PC-3 (cell line): ENCODE measurements around the gene CRHR2. TPM values are rescaled to one million over a fixed set of nuclear protein-coding genes. Genes with fewer than 3 reads are reported as not detected.

Experiments used
- ATAC-seq: fragments of 200-7000 bp; cut with Tn5 transposase; 2 replicates; pipeline ENCODE4 v1.9.1; 2020; ENCODE audit warnings: mild to moderate bottlenecking, moderate library complexity
- BruUV-seq: library from RNA; stranded (reverse); fragments of 400-500 nt; replicated peaks from 2 replicates; lab custom pipeline; 2021; lab: Mats Ljungman, UMichigan
- CTCF ChIA-PET: fragments of 300-600 bp; sonication (Branson Sonifier 250); formaldehyde crosslinking; loops from one replicate; lab custom pipeline; 2022; ENCODE audit warnings: antibody characterized with exemption; lab: Charles Lee
- POLR2A ChIA-PET: fragments of 300-600 bp; sonication (Branson Sonifier 250); formaldehyde crosslinking; loops from one replicate; lab custom pipeline; 2022; ENCODE audit warnings: antibody characterized with exemption; ENCODE audit not compliant: unreplicated experiment; lab: Charles Lee
- DNase-seq: peaks from one replicate; pipeline ENCODE4 v3.0.0-alpha.2; 2015
- H2AFZ ChIP-seq: fragments of 300-600 bp; sonication (generic); 2 replicates; pipeline ENCODE4 v1.6.0; 2016; ENCODE audit warnings: antibody characterized with exemption, low read length
- H3F3A ChIP-seq: fragments of 300-600 bp; sonication (generic); one replicate; pipeline ENCODE4 v1.6.0; 2017; ENCODE audit warnings: antibody characterized with exemption, low read length, control low read depth, mild to moderate bottlenecking; ENCODE audit not compliant: unreplicated experiment
- H3K27ac ChIP-seq: fragments of 300-600 bp; sonication (generic); 2 replicates; pipeline ENCODE4 v1.5.1; 2016; ENCODE audit warnings: mild to moderate bottlenecking, low read length
- H3K27me3 ChIP-seq: fragments of 300-600 bp; sonication (generic); 2 replicates; pipeline ENCODE4 v1.6.1; 2016; ENCODE audit warnings: low read length, mixed read lengths
- H3K36me3 ChIP-seq: fragments of 300-600 bp; sonication (generic); 2 replicates; pipeline ENCODE4 v1.6.1; 2016; ENCODE audit warnings: low read depth, mixed run types, low read length, mixed read lengths
- H3K4me1 ChIP-seq: fragments of 300-600 bp; sonication (generic); 2 replicates; pipeline ENCODE4 v1.5.1; 2016; ENCODE audit warnings: low read length; ENCODE audit not compliant: insufficient read depth
- H3K4me2 ChIP-seq: fragments of 300-600 bp; sonication (generic); 2 replicates; pipeline ENCODE4 v1.6.0; 2016; ENCODE audit warnings: low read length
- H3K4me3 ChIP-seq: fragments of 300-600 bp; sonication (generic); 2 replicates; pipeline ENCODE4 v1.5.1; 2016; ENCODE audit warnings: mild to moderate bottlenecking, low read length, mixed read lengths
- H3K79me2 ChIP-seq: fragments of 300-600 bp; sonication (generic); 2 replicates; pipeline ENCODE4 v1.6.1; 2017; ENCODE audit warnings: low read length, mixed read lengths
- H3K9ac ChIP-seq: fragments of 300-600 bp; sonication (generic); 2 replicates; pipeline ENCODE4 v1.6.0; 2016; ENCODE audit warnings: mild to moderate bottlenecking, low read length
- H3K9me2 ChIP-seq: fragments of 300-600 bp; sonication (generic); replicated peaks from 2 replicates; pipeline ENCODE4 v1.6.1; 2016; ENCODE audit warnings: mixed run types, low read length, mixed read lengths
- H3K9me3 ChIP-seq: fragments of 300-600 bp; sonication (generic); 2 replicates; pipeline ENCODE4 v1.6.1; 2016; ENCODE audit warnings: low read length, mixed read lengths
- H4K20me1 ChIP-seq: fragments of 300-600 bp; sonication (generic); 2 replicates; pipeline ENCODE4 v1.6.1; 2016; ENCODE audit warnings: low read length, mixed read lengths
- CTCF ChIP-seq: fragments of 300-600 bp; sonication (generic); conservative IDR thresholded peaks from 2 replicates; pipeline ENCODE4 v1.5.1; 2017; ENCODE audit warnings: antibody characterized with exemption, low read depth, mild to moderate bottlenecking, low read length
- EZH2 ChIP-seq: fragments of 300-600 bp; sonication (generic); IDR thresholded peaks from one replicate; pipeline ENCODE4 v1.6.1; 2017; ENCODE audit warnings: antibody characterized with exemption, mild to moderate bottlenecking, low read length; ENCODE audit not compliant: unreplicated experiment
- EZH2phosphoT487 ChIP-seq: fragments of 300-600 bp; sonication (generic); IDR thresholded peaks from 2 replicates; pipeline ENCODE4 v1.6.1; 2018; ENCODE audit warnings: mild to moderate bottlenecking, antibody characterized with exemption, low read length, borderline replicate concordance
- intact Hi-C: fragments of 100-400 bp; cut with micrococcal nuclease; formaldehyde crosslinking; loops from 2 replicates; pipeline ENCODE4 v1.9.0; 2023
- total RNA-seq: library from RNA; depleted of rRNA; stranded (reverse); fragments of >200 nt; gene quantifications from 2 replicates; pipeline ENCODE4 v1.2.3, GENCODE V29; 2014

Gene CRHR2
- total RNA-seq, 1 experiment from 2014 or later = not detected

- Histone ChIP-seq H3K9me3 (no peaks in the 10 kb centered on the region), H3K36me3 (no peaks in the 10 kb centered on the region), H3F3A (no peaks in the 10 kb centered on the region), H2AFZ (no peak overlapping the region), H3K4me3 (no peak overlapping the region), H3K4me1 (no peaks in the 10 kb centered on the region), H3K4me2 (no peak overlapping the region), H3K79me2 (no peaks in the 10 kb centered on the region), H3K27me3 (peaks cover 20% of the 10 kb centered on the region), H3K9me2 (no peaks in the 10 kb centered on the region), H4K20me1 (no peaks in the 10 kb centered on the region), H3K9ac (no peak overlapping the region), H3K27ac (no peak overlapping the region)
- CTCF ChIA-PET = no interaction called here
- intact Hi-C loops = no loop called here
- POLR2A ChIA-PET = interaction anchor here (0.6 kb wide), 1 partner anchor 40 kb away, joined by 3 read pairs; no protein-coding TSS in a partner anchor
- ATAC-seq = no peak
- no TSS peak for BruUV-seq
- no peak for DNase-seq
- TF ChIP-seq EZH2phosphoT487 (no peak), CTCF (no peak), EZH2 (no peak)
Measured at GRCh38 chr7:30684351-30684750, 2.1 kb upstream of the CRHR2 start.

- intact Hi-C loops = no loop called here
- no peaks in the 10 kb centered on the region for H3K4me1 ChIP-seq
- no peaks in the 10 kb centered on the region for H3K9me2 ChIP-seq
- no peak for TF ChIP-seq EZH2phosphoT487
- no peak for TF ChIP-seq EZH2
- TF ChIP-seq CTCF = no peak
- H3K4me2 ChIP-seq = no peak overlapping the region
- H3K27me3 ChIP-seq = peaks cover 25% of the 10 kb centered on the region
- no peak overlapping the region for H3K4me3 ChIP-seq
- ATAC-seq (no peak), DNase-seq (no peak)
- no peaks in the 10 kb centered on the region for H3F3A ChIP-seq
- H4K20me1 ChIP-seq = no peaks in the 10 kb centered on the region
- ChIA-PET POLR2A (interaction anchor here (0.6 kb wide), 1 partner anchor 39 kb away, joined by 3 read pairs; no protein-coding TSS in a partner anchor), CTCF (no interaction called here)
- BruUV-seq = no TSS peak
- no peak overlapping the region for H2AFZ ChIP-seq
- no peaks in the 10 kb centered on the region for H3K36me3 ChIP-seq
- no peaks in the 10 kb centered on the region for H3K79me2 ChIP-seq
- no peaks in the 10 kb centered on the region for H3K9me3 ChIP-seq
- H3K27ac ChIP-seq = no peak overlapping the region
- H3K9ac ChIP-seq = no peak overlapping the region
Measured at GRCh38 chr7:30683816-30684215, 1.6 kb upstream of the CRHR2 start.

GRCh38 chr7:30683306-30683705 is 1.1 kb upstream of the CRHR2 start:
- Histone ChIP-seq H3K4me3 (no peak overlapping the region), H3K4me2 (no peak overlapping the region), H2AFZ (no peak overlapping the region), H3K79me2 (no peaks in the 10 kb centered on the region), H3K27ac (no peak overlapping the region), H3K9me2 (no peaks in the 10 kb centered on the region), H3K36me3 (no peaks in the 10 kb centered on the region), H3K4me1 (no peaks in the 10 kb centered on the region), H4K20me1 (no peaks in the 10 kb centered on the region), H3K9me3 (no peaks in the 10 kb centered on the region), H3F3A (no peaks in the 10 kb centered on the region), H3K9ac (no peak overlapping the region), H3K27me3 (peaks cover 27% of the 10 kb centered on the region)
- DNase-seq (no peak), ATAC-seq (no peak; the same call in 1 of the 2 replicates)
- BruUV-seq = no TSS peak
- CTCF ChIA-PET = no interaction called here
- POLR2A ChIA-PET = no interaction called here
- TF ChIP-seq EZH2 (no peak), CTCF (no peak), EZH2phosphoT487 (no peak)
- intact Hi-C loops = no loop called here
